ENCODE results near the gene DIP2B.

DIP2B gene

DNA sequence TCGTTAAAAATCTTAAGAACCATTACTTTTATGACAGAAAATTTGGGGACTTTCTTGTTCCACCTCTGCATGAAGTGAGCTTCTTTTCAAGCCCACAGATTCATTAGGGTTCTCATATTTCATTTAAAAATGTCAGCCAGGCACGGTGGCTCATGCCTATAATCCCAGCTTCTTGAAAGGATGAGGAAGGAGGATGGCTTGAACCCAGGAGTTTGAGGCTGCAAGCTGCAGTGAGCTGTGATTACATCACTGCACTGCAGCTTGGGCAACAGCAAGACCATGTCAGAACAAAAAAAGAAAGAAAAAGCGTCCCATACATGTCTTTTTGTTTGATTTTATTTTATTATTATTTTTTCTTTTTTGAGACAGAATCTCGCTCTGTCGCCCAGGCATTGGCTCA is 215.7 kb downstream of the DIP2B start:
- no peaks in the 10 kb centered on the region for H3K27me3 Mint-ChIP-seq
- H3K36me3 Mint-ChIP-seq (ENCODE audit: low read depth), result peaks cover 88% of the 10 kb centered on the region
- H3K4me3 Mint-ChIP-seq, result no peak overlapping the region
- no peak overlapping the region for H3K27ac Mint-ChIP-seq
- DNase-seq, result no peak
- no peaks in the 10 kb centered on the region for H3K4me1 Mint-ChIP-seq (ENCODE audit: low read depth)
- H3K9me3 Mint-ChIP-seq, result no peaks in the 10 kb centered on the region

DNA sequence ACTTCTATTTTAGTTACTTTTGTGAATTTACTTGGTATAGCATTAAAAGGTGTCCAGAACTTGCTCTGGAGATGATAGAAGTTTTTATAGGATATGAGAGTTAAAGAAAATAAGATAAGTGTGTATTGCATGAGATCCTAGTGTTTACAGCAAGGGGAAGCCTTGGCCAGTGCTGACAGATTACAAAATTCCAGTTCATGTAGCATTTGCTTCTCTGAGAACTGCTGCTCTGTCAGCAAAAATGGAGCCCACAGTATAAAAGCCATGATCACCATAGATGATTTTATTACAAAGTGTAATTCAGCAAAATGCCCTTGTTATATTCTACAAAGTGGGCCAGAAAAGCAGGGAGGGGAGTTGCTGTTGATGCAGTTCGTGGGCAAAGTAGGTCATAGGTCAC is 219.1 kb downstream of the DIP2B start:
- no peaks in the 10 kb centered on the region for H3K4me1 Mint-ChIP-seq (ENCODE audit: low read depth)
- no peak for DNase-seq
- no peak overlapping the region for H3K27ac Mint-ChIP-seq
- no peaks in the 10 kb centered on the region for H3K27me3 Mint-ChIP-seq
- H3K9me3 Mint-ChIP-seq, result no peaks in the 10 kb centered on the region
- no peak overlapping the region for H3K4me3 Mint-ChIP-seq
- H3K36me3 Mint-ChIP-seq (ENCODE audit: low read depth), result peaks cover 86% of the 10 kb centered on the region

- H3K36me3 Mint-ChIP-seq (ENCODE audit: low read depth), result peaks cover 90% of the 10 kb centered on the region
Measured at GRCh38 chr12:50725011-50725942, 220.5 kb downstream of the DIP2B start.

DNA sequence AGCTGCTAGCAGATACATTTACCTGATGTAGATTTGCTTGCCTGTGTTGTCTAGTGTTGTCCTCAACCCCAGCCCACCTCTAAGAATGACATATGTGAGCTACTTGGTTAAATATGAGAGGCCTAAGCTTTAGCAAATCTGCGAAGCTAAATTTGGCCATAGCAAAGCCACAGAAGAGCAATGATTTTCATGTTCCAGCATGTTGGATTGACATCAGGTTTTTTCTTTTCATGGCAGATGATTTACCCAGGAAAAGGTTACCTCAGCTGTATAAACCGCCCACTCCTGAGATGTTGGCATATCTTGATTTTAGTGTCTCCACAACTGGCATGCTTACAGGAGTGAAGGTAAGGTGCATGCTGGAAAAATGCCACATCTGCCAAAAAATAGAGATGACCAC is 222.7 kb downstream of the DIP2B start:
- Mint-ChIP-seq H3K4me3 (no peak overlapping the region), H3K9me3 (no peaks in the 10 kb centered on the region), H3K27me3 (no peaks in the 10 kb centered on the region), H3K4me1 (ENCODE audit: low read depth) (no peaks in the 10 kb centered on the region), H3K36me3 (ENCODE audit: low read depth) (peaks cover 93% of the 10 kb centered on the region), H3K27ac (no peak overlapping the region)
- no peak for DNase-seq

More at GRCh38 chr12:50725011-50725942, 220.5 kb downstream of the DIP2B start:
- H3K4me3 Mint-ChIP-seq, result no peak overlapping the region
- H3K27ac Mint-ChIP-seq, result no peak overlapping the region
- no peaks in the 10 kb centered on the region for H3K4me1 Mint-ChIP-seq (ENCODE audit: low read depth)
- no peaks in the 10 kb centered on the region for H3K27me3 Mint-ChIP-seq
- DNase-seq, result no peak
- no peaks in the 10 kb centered on the region for H3K9me3 Mint-ChIP-seq

- Mint-ChIP-seq H3K4me3 (no peak overlapping the region), H3K36me3 (ENCODE audit: low read depth) (peaks cover 93% of the 10 kb centered on the region)
Measured at GRCh38 chr12:50728417-50728816, 223.6 kb downstream of the DIP2B start.

GRCh38 chr12:50728841-50729240 is 224.1 kb downstream of the DIP2B start:
- Mint-ChIP-seq H3K9me3 (no peaks in the 10 kb centered on the region), H3K36me3 (ENCODE audit: low read depth) (peaks cover 93% of the 10 kb centered on the region), H3K4me3 (no peak overlapping the region), H3K4me1 (ENCODE audit: low read depth) (no peaks in the 10 kb centered on the region), H3K27ac (peak overlapping the region; percentile 12), H3K27me3 (no peaks in the 10 kb centered on the region)
- DNase-seq, result no peak

More at GRCh38 chr12:50728417-50728816, 223.6 kb downstream of the DIP2B start:
- Mint-ChIP-seq H3K27me3 (no peaks in the 10 kb centered on the region), H3K27ac (no peak overlapping the region), H3K9me3 (no peaks in the 10 kb centered on the region), H3K4me1 (ENCODE audit: low read depth) (no peaks in the 10 kb centered on the region)
- DNase-seq, result no peak

- DNase-seq, result no peak
- H3K4me3 Mint-ChIP-seq, result no peak overlapping the region
- peaks cover 97% of the 10 kb centered on the region for H3K36me3 Mint-ChIP-seq (ENCODE audit: low read depth)
- H3K27ac Mint-ChIP-seq, result no peak overlapping the region
- H3K27me3 Mint-ChIP-seq, result no peaks in the 10 kb centered on the region
- no peaks in the 10 kb centered on the region for H3K9me3 Mint-ChIP-seq
- H3K4me1 Mint-ChIP-seq (ENCODE audit: low read depth), result peaks cover 2% of the 10 kb centered on the region
Measured at GRCh38 chr12:50732591-50732990, 227.8 kb downstream of the DIP2B start.

- Mint-ChIP-seq H3K4me1 (ENCODE audit: low read depth) (peaks cover 2% of the 10 kb centered on the region), H3K4me3 (no peak overlapping the region), H3K36me3 (ENCODE audit: low read depth) (peaks cover 95% of the 10 kb centered on the region), H3K9me3 (no peaks in the 10 kb centered on the region), H3K27me3 (no peaks in the 10 kb centered on the region), H3K27ac (peak overlapping the region; percentile 40)
- no peak for DNase-seq
Measured at GRCh38 chr12:50733706-50734105, 228.9 kb downstream of the DIP2B start.

DNA sequence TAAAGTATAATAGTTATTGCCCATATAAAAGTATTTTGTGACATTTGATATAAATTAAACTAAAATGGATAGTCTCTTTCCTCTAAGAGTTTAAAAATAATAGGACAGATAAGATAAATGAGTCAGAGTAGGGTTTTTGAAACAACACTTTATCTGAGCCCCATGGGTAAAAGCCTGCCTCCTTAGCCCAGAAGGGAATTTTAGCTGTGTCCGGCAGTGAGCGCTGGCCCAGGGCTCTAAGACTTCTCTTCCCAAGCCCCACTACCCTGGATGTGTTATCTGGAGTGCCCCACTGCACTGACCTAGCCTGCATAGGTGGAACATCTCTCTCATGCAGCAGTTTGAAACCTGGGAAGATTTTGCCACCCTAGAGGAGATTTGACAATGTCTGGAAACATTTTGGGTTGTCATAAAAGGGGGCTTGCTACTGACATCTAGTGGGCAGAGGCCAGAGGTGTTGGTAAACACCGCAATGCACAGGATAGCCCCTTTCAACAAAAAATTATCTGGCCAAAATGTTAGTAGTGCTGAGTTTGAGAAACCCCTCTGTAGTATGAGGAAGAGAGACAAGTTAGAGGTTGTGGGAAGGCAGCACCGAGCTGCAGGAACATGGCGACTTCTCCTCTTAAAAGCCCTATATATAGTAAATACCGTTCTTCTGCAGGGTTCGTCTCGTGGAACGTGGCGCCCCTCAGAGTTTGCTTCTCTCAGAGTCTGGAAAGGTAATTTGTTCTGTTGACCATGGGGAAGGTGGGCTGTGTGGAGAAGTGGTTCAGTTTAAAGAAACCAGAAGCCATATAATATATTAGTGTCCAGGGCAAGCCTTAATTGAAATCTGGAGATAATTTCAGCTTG is 229.9 kb downstream of the DIP2B start:
- H3K36me3 Mint-ChIP-seq (ENCODE audit: low read depth), result peaks cover 96% of the 10 kb centered on the region
- H3K9me3 Mint-ChIP-seq, result no peaks in the 10 kb centered on the region
- H3K4me3 Mint-ChIP-seq, result no peak overlapping the region
- H3K4me1 Mint-ChIP-seq (ENCODE audit: low read depth), result peaks cover 4% of the 10 kb centered on the region
- peak; percentile 35 for DNase-seq
- no peaks in the 10 kb centered on the region for H3K27me3 Mint-ChIP-seq
- no peak overlapping the region for H3K27ac Mint-ChIP-seq

- H3K27me3 Mint-ChIP-seq, result no peaks in the 10 kb centered on the region
- H3K36me3 Mint-ChIP-seq (ENCODE audit: low read depth), result peaks cover 96% of the 10 kb centered on the region
- no peaks in the 10 kb centered on the region for H3K9me3 Mint-ChIP-seq
Measured at GRCh38 chr12:50739611-50740010, 234.8 kb downstream of the DIP2B start.

DNA sequence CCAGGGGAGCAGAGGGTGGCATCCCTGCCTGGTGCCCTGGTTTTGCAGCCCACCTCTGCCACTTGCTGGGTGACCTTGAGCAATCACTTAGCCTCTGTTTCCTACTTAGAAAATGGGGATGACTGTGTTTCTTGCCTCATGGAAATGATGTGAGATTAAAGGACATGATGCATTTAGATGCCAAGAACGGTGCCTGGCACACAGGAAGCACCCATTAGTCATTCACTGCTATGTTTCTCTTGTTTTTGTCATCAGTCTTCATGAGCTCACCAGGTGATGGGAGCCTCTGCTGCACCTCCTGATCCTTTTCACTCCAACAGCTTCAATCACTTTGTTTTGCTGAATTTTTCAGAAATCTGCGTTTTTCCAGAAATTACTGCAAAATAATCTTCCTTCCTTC is 235.5 kb downstream of the DIP2B start:
- Mint-ChIP-seq H3K36me3 (ENCODE audit: low read depth) (peaks cover 96% of the 10 kb centered on the region), H3K27ac (peak overlapping the region; percentile 75), H3K27me3 (no peaks in the 10 kb centered on the region), H3K4me1 (ENCODE audit: low read depth) (peaks cover 14% of the 10 kb centered on the region), H3K4me3 (no peak overlapping the region), H3K9me3 (no peaks in the 10 kb centered on the region)
- no peak for DNase-seq

More at GRCh38 chr12:50739611-50740010, 234.8 kb downstream of the DIP2B start:
- DNase-seq, result no peak
- no peak overlapping the region for H3K4me3 Mint-ChIP-seq
- H3K27ac Mint-ChIP-seq, result peak overlapping the region; percentile 75
- H3K4me1 Mint-ChIP-seq (ENCODE audit: low read depth), result peaks cover 14% of the 10 kb centered on the region

- H3K4me1 Mint-ChIP-seq (ENCODE audit: low read depth), result peaks cover 11% of the 10 kb centered on the region
- H3K27me3 Mint-ChIP-seq, result no peaks in the 10 kb centered on the region
- DNase-seq, result no peak
- no peaks in the 10 kb centered on the region for H3K9me3 Mint-ChIP-seq
- peaks cover 90% of the 10 kb centered on the region for H3K36me3 Mint-ChIP-seq (ENCODE audit: low read depth)
- H3K4me3 Mint-ChIP-seq, result no peak overlapping the region
- no peak overlapping the region for H3K27ac Mint-ChIP-seq
Measured at GRCh38 chr12:50742776-50743175, 238.0 kb downstream of the DIP2B start.

- no peak for DNase-seq
- H3K9me3 Mint-ChIP-seq, result no peaks in the 10 kb centered on the region
- no peak overlapping the region for H3K27ac Mint-ChIP-seq
- peaks cover 83% of the 10 kb centered on the region for H3K36me3 Mint-ChIP-seq (ENCODE audit: low read depth)
- no peaks in the 10 kb centered on the region for H3K27me3 Mint-ChIP-seq
- no peaks in the 10 kb centered on the region for H3K4me1 Mint-ChIP-seq (ENCODE audit: low read depth)
- no peak overlapping the region for H3K4me3 Mint-ChIP-seq
Measured at GRCh38 chr12:50745861-50746260, 241.1 kb downstream of the DIP2B start.

- Mint-ChIP-seq H3K4me1 (ENCODE audit: low read depth) (no peaks in the 10 kb centered on the region), H3K9me3 (no peaks in the 10 kb centered on the region), H3K4me3 (no peak overlapping the region), H3K27me3 (no peaks in the 10 kb centered on the region), H3K27ac (no peak overlapping the region), H3K36me3 (ENCODE audit: low read depth) (peaks cover 77% of the 10 kb centered on the region)
- DNase-seq, result no peak
Measured at GRCh38 chr12:50746431-50746830, 241.6 kb downstream of the DIP2B start.

DNA sequence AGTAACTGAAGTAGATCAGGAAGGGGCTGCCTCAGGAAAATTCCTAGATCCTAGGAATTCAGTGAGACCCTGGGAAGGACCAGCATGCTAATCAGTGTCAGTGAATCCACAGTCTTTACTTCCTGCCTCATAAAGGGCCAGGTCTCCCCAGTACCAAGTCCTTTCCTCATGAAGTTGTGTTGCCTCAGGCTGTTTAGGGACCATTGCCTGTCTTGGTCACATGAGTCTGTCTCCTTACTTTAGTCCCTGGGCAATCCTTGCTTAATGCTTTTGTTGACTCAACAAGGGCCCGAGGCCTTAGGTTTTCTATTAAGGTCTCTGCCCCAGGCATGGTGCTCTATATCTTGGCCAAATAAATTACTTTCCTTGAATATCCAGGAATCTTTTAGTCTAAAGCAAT is 243.0 kb downstream of the DIP2B start:
- H3K27me3 Mint-ChIP-seq, result no peaks in the 10 kb centered on the region
- peaks cover 66% of the 10 kb centered on the region for H3K36me3 Mint-ChIP-seq (ENCODE audit: low read depth)
- H3K4me1 Mint-ChIP-seq (ENCODE audit: low read depth), result no peaks in the 10 kb centered on the region
- H3K9me3 Mint-ChIP-seq, result no peaks in the 10 kb centered on the region
- H3K27ac Mint-ChIP-seq, result no peak overlapping the region
- DNase-seq, result no peak
- no peak overlapping the region for H3K4me3 Mint-ChIP-seq
